Lung (tissue), 12 donors: ENCODE measurements around the gene RAPGEF2. TPM values are rescaled to one million over a fixed set of nuclear protein-coding genes. Genes with fewer than 3 reads are reported as not detected.
"Not testable (repeated sequence)": the region's sequence is repeated elsewhere in the genome, so short reads cannot be mapped to it uniquely, and the experiment has no call there.

Experiments used
- ATAC-seq: fragments of 200-7000 bp; cut with Tn5 transposase; one replicate; pipeline ENCODE4 v1.9.1; 2020; ENCODE audit warnings: moderate number of reproducible peaks; ENCODE audit not compliant: insufficient read depth, low FRiP score
- DNase-seq, 3 donors: peaks; one replicate each; pipeline ENCODE4 v3.0.0-alpha.2; 2013 to 2017
- H3K27ac ChIP-seq, 2 donors: one replicate each; pipeline ENCODE4 v1.5.1; 2013; ENCODE audit warnings: mild to moderate bottlenecking in 2 of 2, moderate library complexity in 2 of 2, control low read depth in 1 of 2, inconsistent platforms in 1 of 2, low read depth in 1 of 2, low read length in 1 of 2
- H3K27me3 ChIP-seq, 3 donors: one replicate each; pipeline ENCODE4 v1.5.1; 2013; ENCODE audit warnings: low read length in 2 of 3; ENCODE audit not compliant: control insufficient read depth in 3 of 3, insufficient read depth in 3 of 3
- H3K36me3 ChIP-seq, 4 donors: one replicate each; pipeline ENCODE4 v1.5.1; 2013; ENCODE audit warnings: low read length in 4 of 4, mild to moderate bottlenecking in 1 of 4, moderate library complexity in 1 of 4; ENCODE audit not compliant: control insufficient read depth in 4 of 4, insufficient read depth in 4 of 4
- H3K4me1 ChIP-seq, 5 donors: one replicate each; pipeline ENCODE4 v1.5.1; 2013; ENCODE audit warnings: low read length in 5 of 5, mild to moderate bottlenecking in 2 of 5, moderate library complexity in 1 of 5; ENCODE audit not compliant: control insufficient read depth in 5 of 5, insufficient read depth in 5 of 5
- H3K4me3 ChIP-seq: one replicate; pipeline ENCODE4 v1.5.1; 2013; ENCODE audit warnings: mild to moderate bottlenecking, control low read depth, moderate library complexity
- H3K9ac ChIP-seq, 2 donors: one replicate each; pipeline ENCODE4 v1.5.1; 2013; ENCODE audit warnings: low read length in 2 of 2, control low read depth in 1 of 2; ENCODE audit not compliant: insufficient read depth in 1 of 2
- H3K9me3 ChIP-seq, 4 donors: one replicate each; pipeline ENCODE4 v1.5.1; 2013; ENCODE audit warnings: low read length in 3 of 4, mild to moderate bottlenecking in 1 of 4, moderate library complexity in 1 of 4; ENCODE audit not compliant: control insufficient read depth in 4 of 4, insufficient read depth in 3 of 4
- WGBS, 2 donors: extraction: QIAGEN DNeasy Blood & Tissue Kit; methylation state at CpG; one replicate each; pipeline ENCODE4 v1.1.7; 2013; 5-methylcytosine and 5-hydroxymethylcytosine counted together
- polyA plus RNA-seq, 2 donors: library from polyadenylated mRNA; stranded (reverse); fragments of 200-250 nt; gene quantifications; one replicate each; pipeline ENCODE4 v1.2.1, GENCODE V29; 2013
- total RNA-seq, 2 donors: library from RNA; depleted of rRNA in 1 of 2; stranded (reverse); fragments of >200 nt in 1 of 2; gene quantifications; one replicate each; pipeline ENCODE4 v1.2.1, GENCODE V29; 2014 to 2021
- TF ChIP-seq, protein P1 (sequence below): IDR thresholded peaks from 2 replicates; pipeline ENCODE4 v1.5.1; 2012; ENCODE audit warnings: mild to moderate bottlenecking; ENCODE audit errors: control extremely low read depth, extremely low read depth
- donor health status: control.
- donor health status: control.
- donor health status: Bipolar disorder and iron deficiency.
- donor health status: healthy.
- donor health status: DM: yes; HTN: yes; CAD: no.

The RAPGEF2 gene
- total and polyA plus RNA-seq, 4 donors: 8.6 to 88.7 (median 32.2) TPM

DNA sequence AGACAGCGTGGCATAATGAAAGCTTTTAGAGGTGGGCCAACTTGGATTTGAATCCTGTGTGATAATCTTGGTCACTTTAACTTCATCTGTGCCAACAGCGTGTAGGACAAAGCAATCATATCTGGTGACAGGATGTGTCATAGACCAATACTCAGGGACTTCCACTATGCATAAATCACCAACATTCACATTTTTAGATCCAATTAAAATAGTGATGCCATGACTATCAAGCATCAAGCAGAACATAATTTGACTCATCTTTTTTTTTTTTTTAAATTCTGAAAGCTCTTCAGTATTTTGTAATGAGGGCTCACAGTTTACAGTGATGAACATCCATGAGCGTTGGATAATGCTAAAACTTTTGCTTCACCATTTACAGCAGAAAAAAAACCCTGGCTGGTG is 27.3 kb upstream of the RAPGEF2 start:
- no peak overlapping the region for H3K9ac ChIP-seq
- no peaks in the 10 kb centered on the region for H3K36me3 ChIP-seq
- H3K9me3 ChIP-seq: no peaks in the 10 kb centered on the region
- H3K27me3 ChIP-seq: no peaks in the 10 kb centered on the region
- 54 to 60% methylated on average over 3 of the region's 3 CpGs for WGBS, 2 donors
- TF ChIP-seq, protein P1, sequence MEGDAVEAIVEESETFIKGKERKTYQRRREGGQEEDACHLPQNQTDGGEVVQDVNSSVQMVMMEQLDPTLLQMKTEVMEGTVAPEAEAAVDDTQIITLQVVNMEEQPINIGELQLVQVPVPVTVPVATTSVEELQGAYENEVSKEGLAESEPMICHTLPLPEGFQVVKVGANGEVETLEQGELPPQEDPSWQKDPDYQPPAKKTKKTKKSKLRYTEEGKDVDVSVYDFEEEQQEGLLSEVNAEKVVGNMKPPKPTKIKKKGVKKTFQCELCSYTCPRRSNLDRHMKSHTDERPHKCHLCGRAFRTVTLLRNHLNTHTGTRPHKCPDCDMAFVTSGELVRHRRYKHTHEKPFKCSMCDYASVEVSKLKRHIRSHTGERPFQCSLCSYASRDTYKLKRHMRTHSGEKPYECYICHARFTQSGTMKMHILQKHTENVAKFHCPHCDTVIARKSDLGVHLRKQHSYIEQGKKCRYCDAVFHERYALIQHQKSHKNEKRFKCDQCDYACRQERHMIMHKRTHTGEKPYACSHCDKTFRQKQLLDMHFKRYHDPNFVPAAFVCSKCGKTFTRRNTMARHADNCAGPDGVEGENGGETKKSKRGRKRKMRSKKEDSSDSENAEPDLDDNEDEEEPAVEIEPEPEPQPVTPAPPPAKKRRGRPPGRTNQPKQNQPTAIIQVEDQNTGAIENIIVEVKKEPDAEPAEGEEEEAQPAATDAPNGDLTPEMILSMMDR: no peak
- H3K4me1 ChIP-seq: peaks cover 0 to 2% (median 0%) of the 10 kb centered on the region in 5 donors
- ATAC-seq: no peak
- DNase-seq: no peak
- H3K4me3 ChIP-seq: no peak overlapping the region
- H3K27ac ChIP-seq: no peak overlapping the region

GRCh38 chr4:159077018-159077417 is 25.9 kb upstream of the RAPGEF2 start:
- not testable (repeated sequence) for H3K9ac ChIP-seq, H3K27me3 ChIP-seq, DNase-seq, H3K4me3 ChIP-seq, H3K9me3 ChIP-seq, H3K27ac ChIP-seq, H3K4me1 ChIP-seq, H3K36me3 ChIP-seq, ATAC-seq
- WGBS, 2 donors: 93 to 98% methylated on average over 13 of the region's 13 CpGs

DNA sequence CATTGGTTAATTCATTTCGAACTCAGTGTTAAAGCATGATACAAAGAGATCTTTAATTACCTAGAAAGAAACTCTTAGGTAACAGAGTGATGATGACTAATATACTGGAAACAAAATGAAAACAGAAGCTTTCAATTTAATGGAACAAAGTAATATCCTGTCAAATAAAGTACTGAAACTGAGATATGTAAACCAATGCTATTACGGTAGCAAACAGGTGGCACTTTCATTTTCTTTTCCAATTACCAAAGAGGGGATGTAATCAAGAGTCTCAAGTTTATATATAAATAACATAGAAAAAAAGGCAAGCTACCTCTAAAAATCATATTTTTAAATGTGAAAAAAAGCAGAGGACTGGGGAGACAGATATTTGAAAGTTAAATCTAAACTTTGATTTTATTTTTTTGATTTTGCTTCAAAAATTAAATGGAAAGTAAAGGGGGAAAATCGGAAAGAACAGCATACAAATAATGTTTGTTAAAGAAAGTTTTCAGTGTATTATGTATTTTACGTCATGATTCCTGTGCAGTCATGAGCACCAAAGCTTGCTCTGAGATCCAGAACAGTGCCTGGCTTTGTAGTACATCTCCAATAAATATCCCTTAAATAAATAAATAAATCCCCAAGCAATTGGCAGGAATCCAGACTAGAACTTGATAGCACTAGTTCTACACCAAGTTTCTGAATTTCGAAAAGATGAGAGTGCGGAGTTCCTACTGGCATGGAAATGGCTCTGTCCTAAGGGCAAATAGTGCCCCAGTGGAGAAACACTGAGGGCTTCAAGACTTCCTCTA is 25.0 kb upstream of the RAPGEF2 start:
- Histone ChIP-seq H3K27ac (no peak overlapping the region), H3K4me3 (no peak overlapping the region), H3K27me3 (no peaks in the 10 kb centered on the region), H3K36me3 (no peaks in the 10 kb centered on the region), H3K4me1 (no peaks in the 10 kb centered on the region), H3K9ac (no peak overlapping the region), H3K9me3 (no peaks in the 10 kb centered on the region)
- ATAC-seq: no peak
- peak in 2 of 3 donors; percentile 56 to 64 for DNase-seq
- TF ChIP-seq, protein P1: no peak
- 75 to 83% methylated on average over 6 of the region's 6 CpGs for WGBS, 2 donors

DNA sequence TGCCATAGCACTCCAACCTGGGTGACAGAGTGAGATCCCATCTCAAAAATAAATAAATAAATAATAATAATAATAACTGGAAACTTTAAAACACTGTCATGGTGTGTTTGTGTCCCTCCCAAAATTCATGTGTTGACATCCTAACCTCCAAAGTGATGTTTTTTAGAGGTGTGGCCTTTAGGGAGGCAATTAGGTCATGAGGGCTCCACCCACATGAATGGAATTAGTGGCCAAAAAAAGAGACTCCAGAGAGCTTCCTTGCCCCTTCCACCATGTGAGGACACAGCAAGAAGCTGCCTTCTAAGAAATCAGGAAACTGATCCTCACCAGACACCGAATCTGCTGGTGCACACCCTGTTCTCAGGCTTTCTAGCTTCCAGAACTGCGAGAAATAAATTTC is 23.8 kb upstream of the RAPGEF2 start:
- 80 to 87% methylated on average over 2 of the region's 2 CpGs for WGBS, 2 donors
- no peak overlapping the region for H3K9ac ChIP-seq
- H3K9me3 ChIP-seq: no peaks in the 10 kb centered on the region
- no peaks in the 10 kb centered on the region for H3K36me3 ChIP-seq
- TF ChIP-seq, protein P1: no peak
- no peaks in the 10 kb centered on the region for H3K4me1 ChIP-seq
- ATAC-seq (no peak), DNase-seq (no peak)
- no peak overlapping the region for H3K4me3 ChIP-seq
- H3K27me3 ChIP-seq: no peaks in the 10 kb centered on the region
- H3K27ac ChIP-seq: no peak overlapping the region
